Stimulated activated CD4-positive, alpha-beta T cell treated with anti-CD3 and anti-CD28 coated beads, Interleukin-2, amount 100 ng/mL, for 4 hours (primary cell): ENCODE data around the gene KIF1A.

ENCODE experiments used
- DNase-seq: peaks from one replicate; pipeline ENCODE4 v3.0.0-alpha.2; 2020; ENCODE audit warnings: low read depth

KIF1A gene

DNA sequence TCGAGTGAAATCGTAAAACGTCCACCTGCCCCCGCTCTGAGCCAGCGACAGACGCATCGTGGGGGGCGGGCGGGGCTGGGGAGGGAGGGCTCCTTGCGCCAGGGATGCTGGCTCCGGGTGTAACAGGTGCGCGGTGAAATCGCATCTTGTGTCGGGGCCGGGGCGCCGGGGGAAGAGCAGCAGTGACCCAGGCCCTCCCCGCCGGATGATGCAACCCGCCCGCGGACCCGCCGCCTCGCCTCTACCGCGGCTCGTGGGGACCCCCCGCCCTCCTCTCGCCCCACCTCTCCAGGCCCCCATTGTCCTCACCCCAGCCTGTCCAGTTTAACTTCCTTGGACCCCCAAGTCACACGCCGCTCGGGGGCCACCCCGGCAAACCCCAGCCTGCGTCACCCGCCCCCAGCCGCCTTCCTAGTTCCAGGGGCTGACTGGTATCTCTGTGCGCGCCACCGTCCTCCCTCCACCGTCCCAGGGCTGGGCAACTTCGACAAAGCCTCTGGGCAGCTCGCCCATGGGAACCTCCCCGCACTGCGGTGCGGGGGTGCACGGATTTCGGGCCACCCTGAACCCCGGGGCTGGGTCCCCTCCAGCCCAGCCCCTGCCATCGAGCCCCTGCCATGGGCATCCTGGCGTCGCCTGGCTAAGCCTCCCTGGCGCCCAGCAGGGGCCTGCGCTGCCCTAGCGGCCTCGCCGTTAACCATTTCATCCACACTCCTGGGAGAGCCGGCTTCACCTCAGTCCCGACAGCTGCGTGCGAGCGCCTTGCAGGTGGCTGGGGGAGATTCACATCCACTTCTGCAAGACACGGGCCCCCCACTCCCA, 799 bp upstream of the KIF1A start:
- DNase-seq = no peak

GRCh38 chr2:240819126-240819857, 727 bp downstream of the KIF1A start:
- DNase-seq = no peak

- DNase-seq = no peak
Observed at GRCh38 chr2:240818293-240819125, 1.5 kb downstream of the KIF1A start.

DNA sequence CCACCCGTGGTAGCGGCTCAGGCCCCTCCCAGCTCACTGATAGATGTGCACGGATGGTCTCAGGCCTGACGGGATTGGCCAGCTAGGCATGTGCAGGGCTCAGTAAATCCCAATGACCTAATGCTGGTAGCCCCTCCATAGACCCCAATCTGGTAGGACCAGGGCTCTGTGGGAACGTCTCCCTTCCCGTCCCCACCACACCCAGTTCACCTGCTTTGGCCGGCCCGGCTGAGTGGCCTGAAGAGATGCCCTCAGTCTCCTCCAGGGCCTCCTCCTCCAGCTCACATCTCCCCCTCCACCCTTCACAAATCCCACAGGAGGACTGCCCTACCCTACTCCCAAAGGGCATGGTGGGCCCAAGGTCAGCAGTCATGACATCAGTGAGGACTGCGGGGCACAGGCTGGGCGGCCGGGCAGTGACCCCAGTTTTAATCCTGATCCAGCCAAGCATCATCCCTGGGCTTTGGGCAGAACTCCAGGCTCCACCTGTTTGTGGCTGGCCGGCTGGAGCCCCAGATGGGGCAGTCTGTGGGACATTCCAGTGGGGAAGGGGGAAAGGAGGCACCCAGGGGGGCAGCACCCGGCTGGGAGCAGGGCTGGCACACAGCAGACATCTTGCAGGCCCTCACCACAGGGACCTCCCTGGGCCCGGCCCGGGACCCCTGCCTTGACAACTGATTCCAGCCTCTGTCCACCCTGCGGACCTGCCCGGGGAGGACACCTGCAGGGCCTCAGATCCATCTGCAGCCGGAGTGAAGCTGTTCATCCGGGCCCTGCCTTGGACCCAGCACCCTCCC, 2.3 kb downstream of the KIF1A start:
- DNase-seq = no peak

- DNase-seq = no peak
Observed at GRCh38 chr2:240816584-240817495, 3.2 kb downstream of the KIF1A start.

DNA sequence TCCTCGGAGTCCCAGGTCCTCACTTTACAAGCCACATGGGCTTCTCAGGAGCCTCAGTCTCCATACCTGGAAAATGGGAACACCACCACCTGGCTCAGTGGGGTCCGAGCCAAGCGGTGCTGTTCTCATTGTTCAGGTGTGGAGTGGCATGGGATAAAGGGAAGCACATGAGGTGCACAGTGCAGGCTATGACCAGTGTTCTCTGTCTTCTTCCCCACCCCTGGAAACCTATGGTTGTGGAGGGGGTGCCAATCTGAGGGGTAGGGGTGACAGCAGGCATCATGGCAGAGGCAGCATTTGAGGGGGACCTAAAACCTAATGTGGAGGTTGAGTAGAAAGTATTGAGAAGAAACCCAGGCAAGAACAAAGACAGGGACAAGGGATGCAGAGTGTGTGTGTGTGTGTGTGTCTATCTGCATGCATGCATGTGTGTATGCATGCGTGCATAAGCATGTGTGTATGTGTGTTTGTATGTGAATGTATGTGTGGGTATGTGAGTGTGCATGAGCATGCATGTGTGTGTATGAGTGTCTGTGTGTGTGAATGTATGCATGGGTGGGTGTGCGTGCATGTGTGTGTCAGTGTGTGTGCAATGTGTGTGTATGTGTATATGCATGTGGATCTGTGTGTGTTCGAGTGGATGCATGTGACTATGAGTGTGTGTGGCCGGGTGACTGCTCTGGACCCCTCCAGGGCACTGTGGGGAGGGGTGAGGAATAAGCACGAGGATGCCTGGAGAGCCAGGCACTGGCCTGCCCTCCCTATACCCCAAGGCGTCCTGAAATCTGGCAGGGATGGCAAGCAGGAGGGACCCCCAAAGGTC, 4.0 kb downstream of the KIF1A start:
- no peak for DNase-seq

- DNase-seq = no peak
Observed at GRCh38 chr2:240814946-240815760, 4.9 kb downstream of the KIF1A start.

GRCh38 chr2:240814280-240814679, 5.7 kb downstream of the KIF1A start:
- DNase-seq = no peak

- DNase-seq = no peak
Observed at GRCh38 chr2:240813231-240813921, 6.6 kb downstream of the KIF1A start.

DNA sequence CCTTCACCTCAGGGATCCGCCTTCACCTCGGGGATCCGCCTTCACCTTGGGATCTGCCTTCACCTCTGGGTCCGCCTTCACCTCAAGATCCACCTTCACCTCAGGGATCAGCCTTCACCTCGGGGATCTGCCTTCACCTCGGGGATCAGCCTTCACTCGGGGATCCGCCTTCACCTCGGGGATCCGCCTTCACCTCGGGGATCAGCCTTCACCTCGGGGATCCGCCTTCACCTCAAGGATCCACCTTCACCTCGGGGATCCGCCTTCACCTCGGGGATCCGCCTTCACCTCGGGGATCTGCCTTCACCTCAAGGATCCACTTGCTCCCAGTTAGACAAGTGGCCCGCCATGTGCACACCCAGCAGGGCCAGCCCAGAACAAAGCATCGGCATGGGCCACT, 7.3 kb downstream of the KIF1A start:
- no peak for DNase-seq

GRCh38 chr2:240812301-240812680, 7.7 kb downstream of the KIF1A start:
- no peak for DNase-seq

GRCh38 chr2:240811346-240812300, 8.4 kb downstream of the KIF1A start:
- DNase-seq = no peak

GRCh38 chr2:240810621-240811020, 9.4 kb downstream of the KIF1A start:
- no peak for DNase-seq

- no peak for DNase-seq
Observed at GRCh38 chr2:240810199-240810598, 9.8 kb downstream of the KIF1A start.

GRCh38 chr2:240809276-240809675, 10.7 kb downstream of the KIF1A start:
- DNase-seq = no peak

DNA sequence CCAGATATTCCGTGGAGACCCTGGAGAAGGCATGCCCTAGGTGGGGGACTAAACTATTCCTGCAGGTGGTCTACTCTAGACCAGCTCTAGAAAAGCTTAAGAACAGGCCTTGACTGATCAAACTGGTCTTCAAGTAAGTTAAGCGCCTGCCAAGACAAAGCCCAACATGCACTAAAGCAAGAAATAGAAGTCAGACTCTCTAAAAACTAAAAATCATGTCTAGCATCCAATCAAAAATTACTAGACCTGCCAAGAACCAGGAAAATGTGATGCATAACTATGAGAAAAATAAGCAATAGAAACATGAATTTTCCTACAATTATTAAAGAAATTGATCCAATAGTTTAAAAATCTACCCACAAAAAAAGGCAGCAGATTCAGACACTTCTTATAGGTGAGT, 13.6 kb downstream of the KIF1A start:
- DNase-seq = no peak

DNA sequence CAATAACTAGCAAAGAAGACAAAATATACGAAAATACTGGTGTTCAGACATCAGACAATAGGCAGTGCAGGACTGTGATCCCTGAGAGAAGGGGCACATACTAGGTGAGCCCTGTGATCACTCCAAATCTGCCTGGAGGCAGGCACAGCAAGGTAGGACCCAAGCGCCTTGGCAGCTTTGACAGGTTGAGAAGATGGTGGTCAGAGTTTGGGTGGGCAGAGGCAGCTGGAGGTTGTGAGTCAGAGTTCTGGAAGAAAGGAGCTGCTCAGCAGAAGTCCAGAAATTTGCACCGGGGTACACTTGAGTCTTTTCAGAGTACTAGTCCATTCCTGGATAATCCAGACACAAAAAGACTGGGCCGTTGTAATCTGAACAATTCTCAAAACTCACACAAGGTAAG, 14.0 kb downstream of the KIF1A start:
- no peak for DNase-seq
